ENCODE measurements around the gene CASP9.
"Not testable (repeated sequence)": the region's sequence is repeated elsewhere in the genome, so short reads cannot be mapped to it uniquely, and the experiment has no call there.

The CASP9 gene

DNA sequence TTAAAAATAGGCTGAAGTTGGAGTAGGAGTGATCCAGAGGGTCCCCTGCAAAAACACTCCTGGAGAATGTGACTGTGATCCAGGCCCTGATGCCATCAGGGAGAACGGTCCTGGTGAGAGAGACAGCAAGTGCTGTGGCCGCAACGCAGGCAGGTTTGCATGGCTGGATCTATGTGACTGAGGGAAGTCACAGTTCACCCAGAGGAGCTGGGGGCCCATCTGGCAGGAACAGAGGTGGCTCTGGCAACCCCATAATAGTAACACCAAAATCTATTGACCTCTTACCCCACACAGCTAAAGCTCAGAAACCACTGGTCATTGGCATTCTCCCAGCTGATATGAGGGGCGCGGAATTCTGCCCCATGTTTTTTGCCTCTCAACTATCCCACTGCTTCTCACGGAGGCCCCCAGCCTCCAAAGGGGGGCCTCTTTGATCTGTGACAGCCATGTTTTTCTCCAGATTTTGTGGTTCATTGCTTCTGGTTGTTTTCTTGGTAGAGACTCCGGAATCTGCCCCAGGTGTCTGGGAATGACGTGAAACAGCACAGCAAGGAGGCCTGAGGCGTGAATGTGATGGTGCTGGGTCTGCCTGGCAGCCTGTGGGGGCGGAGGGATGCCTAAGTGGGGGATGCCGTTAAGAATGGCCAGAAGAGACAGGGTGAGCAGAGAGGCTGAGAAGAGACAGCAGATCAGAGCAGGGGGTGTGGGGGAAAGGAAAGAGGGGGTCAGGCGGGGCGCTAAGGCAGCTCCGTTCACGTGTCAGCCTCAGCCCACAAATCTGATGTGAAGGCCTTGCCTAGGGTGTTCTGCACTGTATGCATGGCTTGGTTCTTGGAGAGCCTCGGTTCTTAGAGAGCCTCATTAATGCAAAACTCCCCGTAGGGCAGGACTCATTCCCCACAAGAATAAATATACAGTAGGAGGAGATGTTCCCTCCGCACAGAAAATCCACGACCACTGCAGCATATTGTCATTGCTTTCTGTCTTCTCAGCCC, 23.5 kb downstream of the CASP9 start:
- DNase-seq (ENCODE audit: low read depth in 3 of 3), result no peak

DNA sequence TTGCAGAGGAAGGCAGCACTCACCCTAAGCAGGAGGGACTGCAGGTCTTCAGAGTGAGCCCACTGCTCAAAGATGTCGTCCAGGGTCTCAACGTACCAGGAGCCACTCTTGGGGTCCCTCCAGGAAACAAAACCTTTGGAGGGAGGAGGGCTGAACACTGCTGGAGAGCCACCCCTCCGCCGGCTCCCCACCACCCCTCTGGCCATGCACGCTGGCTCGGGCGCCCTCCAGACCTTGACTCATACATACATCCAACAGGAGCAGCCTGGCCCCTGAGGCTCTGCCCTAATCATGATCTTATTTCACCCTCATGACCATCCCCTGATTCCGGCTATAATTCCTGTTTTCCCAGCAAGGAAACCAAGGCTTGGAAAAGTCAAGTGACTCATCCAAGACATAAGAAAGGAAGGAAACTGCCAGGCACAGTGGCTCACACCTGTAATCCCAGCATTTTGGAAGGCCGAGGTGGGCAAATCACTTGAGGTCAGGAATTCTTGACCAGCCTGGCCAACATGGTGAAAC, 30.1 kb downstream of the CASP9 start:
- DNase-seq (ENCODE audit: low read depth in 3 of 3), result no peak

DNA sequence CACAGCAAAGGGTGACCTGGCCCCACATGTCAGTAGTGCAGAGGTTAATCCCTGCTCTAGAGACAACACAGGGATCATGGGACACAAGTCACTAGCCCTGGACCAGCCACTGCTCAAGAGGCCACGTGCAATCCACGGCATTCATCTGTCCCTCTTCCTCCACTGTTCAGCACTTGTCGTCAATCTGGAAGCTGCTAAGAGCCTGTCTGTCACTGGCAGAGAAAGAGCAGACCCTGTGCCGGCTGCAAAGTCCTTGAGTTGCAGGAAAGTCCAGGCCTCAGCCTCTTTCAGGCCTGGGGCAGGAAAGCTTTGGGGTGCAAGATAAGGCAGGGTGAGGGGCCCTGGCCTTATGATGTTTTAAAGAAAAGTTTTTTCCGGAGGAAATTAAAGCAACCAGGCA, 31.4 kb downstream of the CASP9 start:
- no peak for DNase-seq (ENCODE audit: low read depth in 3 of 3)

- not testable (repeated sequence) for DNase-seq (ENCODE audit: low read depth in 3 of 3)
Observed at GRCh38 chr1:15491010-15491409, 33.0 kb downstream of the CASP9 start.

- no peak for DNase-seq (ENCODE audit: low read depth in 3 of 3)
Observed at GRCh38 chr1:15489052-15489736, 34.8 kb downstream of the CASP9 start.

DNA sequence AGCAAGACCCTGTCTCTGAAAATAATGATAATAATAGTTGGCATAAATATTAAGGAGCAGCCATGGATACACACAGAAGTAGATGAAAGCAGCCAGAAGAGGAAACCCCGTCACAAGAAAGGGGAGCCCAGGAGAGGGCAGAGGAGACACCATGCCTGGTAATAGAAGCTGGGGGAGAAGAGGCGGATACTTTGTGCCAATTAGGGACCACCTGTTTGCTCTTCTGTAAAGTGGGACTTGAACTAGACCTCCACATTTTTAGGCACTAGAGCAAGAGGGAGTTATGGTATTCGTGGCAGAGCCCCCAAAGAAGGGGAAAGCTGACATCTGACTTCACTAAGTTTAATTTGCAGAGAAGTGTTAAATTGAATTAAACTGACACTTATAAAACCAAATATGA, 35.6 kb downstream of the CASP9 start:
- no peak for DNase-seq (ENCODE audit: low read depth in 3 of 3)

DNA sequence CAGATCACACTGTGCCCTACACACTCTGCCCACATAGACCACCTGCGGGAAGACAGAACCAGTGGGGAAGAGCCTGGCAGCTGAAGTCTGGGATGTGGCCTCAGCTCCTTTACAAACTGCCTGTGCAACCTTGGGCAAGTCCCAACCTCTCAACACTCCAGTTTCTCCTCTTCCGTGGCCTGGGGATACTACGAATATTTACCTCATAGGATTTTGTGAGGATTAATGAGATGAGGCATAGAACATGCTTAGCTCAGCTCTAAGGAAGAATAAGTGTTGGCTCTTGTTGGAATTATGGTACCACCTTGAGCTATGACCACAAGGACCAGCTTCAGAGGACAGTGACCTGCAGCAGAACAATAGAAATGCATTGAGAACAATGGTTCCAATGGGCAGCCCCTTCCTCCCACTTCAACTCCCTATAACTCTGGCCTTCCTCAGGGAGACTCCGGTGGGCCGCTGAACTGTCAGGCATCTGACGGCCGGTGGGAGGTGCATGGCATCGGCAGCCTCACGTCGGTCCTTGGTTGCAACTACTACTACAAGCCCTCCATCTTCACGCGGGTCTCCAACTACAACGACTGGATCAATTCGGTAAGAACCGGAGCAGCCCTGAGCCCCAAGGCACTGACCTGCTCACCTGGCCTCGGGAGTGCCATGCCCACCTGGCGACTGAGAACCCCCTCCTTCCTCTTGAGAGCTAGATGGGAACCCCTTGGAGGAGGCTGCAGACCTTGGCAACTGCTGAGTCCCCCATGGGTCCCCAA, 37.0 kb downstream of the CASP9 start:
- DNase-seq (ENCODE audit: low read depth in 3 of 3), result not testable (repeated sequence)

- no peak for DNase-seq (ENCODE audit: low read depth in 3 of 3)
Observed at GRCh38 chr1:15485636-15486035, 38.4 kb downstream of the CASP9 start.

DNA sequence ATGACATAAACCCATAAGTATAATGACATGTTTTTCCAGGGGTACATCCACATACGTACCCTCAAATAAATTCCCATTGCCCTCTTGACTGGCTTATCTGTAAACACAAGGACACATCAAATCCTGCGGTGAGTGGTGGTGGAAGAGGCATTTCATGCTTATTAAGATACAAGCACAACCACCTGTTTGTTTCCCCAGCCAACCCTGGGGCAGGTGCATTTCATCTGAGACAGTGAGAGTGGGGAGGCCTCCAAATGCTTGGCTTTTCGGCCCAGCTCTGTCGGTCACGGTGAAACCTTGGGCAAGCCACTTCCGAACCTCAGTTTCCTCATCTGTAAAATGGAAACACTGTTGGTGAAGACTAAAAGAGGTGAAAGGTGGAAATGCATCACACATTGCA, 39.6 kb downstream of the CASP9 start:
- not testable (repeated sequence) for DNase-seq (ENCODE audit: low read depth in 3 of 3)

GRCh38 chr1:15483971-15484370, 40.0 kb downstream of the CASP9 start:
- no peak for DNase-seq (ENCODE audit: low read depth in 3 of 3)

GRCh38 chr1:15482983-15483543, 41.0 kb downstream of the CASP9 start:
- not testable (repeated sequence) for DNase-seq (ENCODE audit: low read depth in 3 of 3)

GRCh38 chr1:15482455-15482854, 41.6 kb downstream of the CASP9 start:
- not testable (repeated sequence) for DNase-seq (ENCODE audit: low read depth in 3 of 3)

GRCh38 chr1:15479654-15480347, 44.2 kb downstream of the CASP9 start:
- no peak for DNase-seq (ENCODE audit: low read depth in 3 of 3)

GRCh38 chr1:15477646-15478212, 46.3 kb downstream of the CASP9 start:
- DNase-seq (ENCODE audit: low read depth in 3 of 3), result no peak

GRCh38 chr1:15476927-15477326, 47.1 kb downstream of the CASP9 start:
- no peak for DNase-seq (ENCODE audit: low read depth in 3 of 3)

- no peak for DNase-seq (ENCODE audit: low read depth in 3 of 3)
Observed at GRCh38 chr1:15475752-15476314, 48.2 kb downstream of the CASP9 start, which contains the start of gene CELA2B. Gene CELA2B (plus strand): TSS chr1:15476104. CDS start chr1:15476126, 22 bp downstream.

- DNase-seq (ENCODE audit: low read depth in 3 of 3), result no peak
Observed at GRCh38 chr1:15472587-15472986, 51.4 kb downstream of the CASP9 start.

GRCh38 chr1:15471723-15472122, 52.3 kb downstream of the CASP9 start:
- DNase-seq (ENCODE audit: low read depth in 3 of 3), result not testable (repeated sequence)

- not testable (repeated sequence) for DNase-seq (ENCODE audit: low read depth in 3 of 3)
Observed at GRCh38 chr1:15471067-15471466, 52.9 kb downstream of the CASP9 start.
